ENCODE data around the gene RANBP10. TPM values are rescaled to one million over a fixed set of nuclear protein-coding genes. Genes with fewer than 3 reads are reported as not detected.
A peak's percentile ranks its signal among the peaks of the same experiment; 100 is the strongest.

RANBP10 gene
- total and polyA plus RNA-seq, 9 of the 15 experiments (the other 6 are each of a cell fraction or from before 2014, with no cell fraction given): 0.61 to 19.3 (median 5.9) TPM

DNA sequence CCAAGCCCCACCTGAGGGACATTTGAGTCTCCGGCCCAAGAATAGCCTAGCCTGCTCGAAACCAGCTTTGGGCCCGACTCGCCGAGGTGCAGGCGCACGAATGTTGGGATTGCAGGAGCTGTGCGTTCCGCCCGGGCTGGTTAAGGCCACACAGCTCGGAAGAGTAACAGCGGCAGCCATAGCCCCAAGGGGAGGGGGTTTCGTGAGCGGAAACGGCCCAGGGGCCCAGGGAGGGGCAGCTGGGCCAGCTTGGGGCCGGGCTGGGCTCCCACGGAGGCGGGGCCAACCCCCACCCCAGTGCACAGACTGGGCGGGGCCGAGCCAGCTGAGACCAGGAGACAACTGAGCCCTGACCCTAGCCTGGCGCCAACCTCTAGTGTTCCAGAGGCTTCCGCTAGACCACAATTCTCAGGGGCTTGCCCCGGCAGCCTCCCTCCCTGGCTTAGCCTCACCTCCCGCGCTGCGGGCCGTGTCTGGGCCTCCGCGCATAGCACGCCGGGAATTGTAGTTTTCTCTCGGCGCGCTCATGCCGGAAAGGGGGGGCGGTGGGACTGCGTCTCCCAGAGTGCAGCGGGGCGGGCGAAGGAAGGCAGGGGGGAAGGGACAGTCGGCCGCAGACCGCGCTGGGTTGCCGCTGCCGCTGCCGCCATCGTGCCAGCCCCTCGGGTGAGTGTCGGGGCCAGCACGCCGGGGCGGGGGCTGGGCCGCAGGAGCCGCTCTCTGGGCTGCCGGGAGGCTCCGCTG, 40.1 kb upstream of the RANBP10 start, which contains the start of gene NUTF2 (continued):
- TF ChIP-seq, protein P1, sequence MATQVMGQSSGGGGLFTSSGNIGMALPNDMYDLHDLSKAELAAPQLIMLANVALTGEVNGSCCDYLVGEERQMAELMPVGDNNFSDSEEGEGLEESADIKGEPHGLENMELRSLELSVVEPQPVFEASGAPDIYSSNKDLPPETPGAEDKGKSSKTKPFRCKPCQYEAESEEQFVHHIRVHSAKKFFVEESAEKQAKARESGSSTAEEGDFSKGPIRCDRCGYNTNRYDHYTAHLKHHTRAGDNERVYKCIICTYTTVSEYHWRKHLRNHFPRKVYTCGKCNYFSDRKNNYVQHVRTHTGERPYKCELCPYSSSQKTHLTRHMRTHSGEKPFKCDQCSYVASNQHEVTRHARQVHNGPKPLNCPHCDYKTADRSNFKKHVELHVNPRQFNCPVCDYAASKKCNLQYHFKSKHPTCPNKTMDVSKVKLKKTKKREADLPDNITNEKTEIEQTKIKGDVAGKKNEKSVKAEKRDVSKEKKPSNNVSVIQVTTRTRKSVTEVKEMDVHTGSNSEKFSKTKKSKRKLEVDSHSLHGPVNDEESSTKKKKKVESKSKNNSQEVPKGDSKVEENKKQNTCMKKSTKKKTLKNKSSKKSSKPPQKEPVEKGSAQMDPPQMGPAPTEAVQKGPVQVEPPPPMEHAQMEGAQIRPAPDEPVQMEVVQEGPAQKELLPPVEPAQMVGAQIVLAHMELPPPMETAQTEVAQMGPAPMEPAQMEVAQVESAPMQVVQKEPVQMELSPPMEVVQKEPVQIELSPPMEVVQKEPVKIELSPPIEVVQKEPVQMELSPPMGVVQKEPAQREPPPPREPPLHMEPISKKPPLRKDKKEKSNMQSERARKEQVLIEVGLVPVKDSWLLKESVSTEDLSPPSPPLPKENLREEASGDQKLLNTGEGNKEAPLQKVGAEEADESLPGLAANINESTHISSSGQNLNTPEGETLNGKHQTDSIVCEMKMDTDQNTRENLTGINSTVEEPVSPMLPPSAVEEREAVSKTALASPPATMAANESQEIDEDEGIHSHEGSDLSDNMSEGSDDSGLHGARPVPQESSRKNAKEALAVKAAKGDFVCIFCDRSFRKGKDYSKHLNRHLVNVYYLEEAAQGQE (IDR thresholded peaks at IDR 0.05; ENCODE audit: borderline replicate concordance): peak; percentile 66
- TF ChIP-seq, protein P1 (CRISPR knock-in tag; IDR thresholded peaks at IDR 0.05; ENCODE audit: low read depth): no peak
- TF ChIP-seq ZBTB8A (IDR thresholded peaks at IDR 0.05; ENCODE audit: partially characterized antibody) (no peak), DLX4 (CRISPR knock-in tag; IDR thresholded peaks at IDR 0.05) (no peak), ATF4 (CRISPR knock-in tag; IDR thresholded peaks at IDR 0.05) (0 out of 2 replicates have a peak, but pooled peaks have one; percentile 13), SMAD3 (CRISPR knock-in tag; conservative IDR thresholded peaks at IDR 0.05) (no peak), ZNF12 (CRISPR knock-in tag; IDR thresholded peaks at IDR 0.05) (no peak; the same call in none of the 2 replicates), SMAD1 (IDR thresholded peaks at IDR 0.05; ENCODE audit: low read depth, low read length, partially characterized antibody) (peak; percentile 16), NR2C1 (IDR thresholded peaks at IDR 0.05) (peak; percentile 86), NR2C1 (tag; IDR thresholded peaks at IDR 0.05) (peak; percentile 93), CXXC5 (CRISPR knock-in tag; IDR thresholded peaks at IDR 0.05) (peak; percentile 96), RBM34 (IDR thresholded peaks at IDR 0.05; ENCODE audit: borderline replicate concordance, insufficient read depth, low read length) (no peak), MBD1 (CRISPR knock-in tag; IDR thresholded peaks at IDR 0.05) (no peak)
- TF ChIP-seq, protein P2, sequence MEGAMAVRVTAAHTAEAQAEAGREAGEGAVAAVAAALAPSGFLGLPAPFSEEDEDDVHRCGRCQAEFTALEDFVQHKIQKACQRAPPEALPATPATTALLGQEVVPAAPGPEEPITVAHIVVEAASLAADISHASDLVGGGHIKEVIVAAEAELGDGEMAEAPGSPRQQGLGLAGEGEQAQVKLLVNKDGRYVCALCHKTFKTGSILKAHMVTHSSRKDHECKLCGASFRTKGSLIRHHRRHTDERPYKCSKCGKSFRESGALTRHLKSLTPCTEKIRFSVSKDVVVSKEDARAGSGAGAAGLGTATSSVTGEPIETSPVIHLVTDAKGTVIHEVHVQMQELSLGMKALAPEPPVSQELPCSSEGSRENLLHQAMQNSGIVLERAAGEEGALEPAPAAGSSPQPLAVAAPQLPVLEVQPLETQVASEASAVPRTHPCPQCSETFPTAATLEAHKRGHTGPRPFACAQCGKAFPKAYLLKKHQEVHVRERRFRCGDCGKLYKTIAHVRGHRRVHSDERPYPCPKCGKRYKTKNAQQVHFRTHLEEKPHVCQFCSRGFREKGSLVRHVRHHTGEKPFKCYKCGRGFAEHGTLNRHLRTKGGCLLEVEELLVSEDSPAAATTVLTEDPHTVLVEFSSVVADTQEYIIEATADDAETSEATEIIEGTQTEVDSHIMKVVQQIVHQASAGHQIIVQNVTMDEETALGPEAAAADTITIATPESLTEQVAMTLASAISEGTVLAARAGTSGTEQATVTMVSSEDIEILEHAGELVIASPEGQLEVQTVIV (CRISPR knock-in tag; IDR thresholded peaks at IDR 0.05; ENCODE audit: borderline replicate concordance): no peak
